SKM-1 (cell line): ENCODE data around the gene SEBOX.
A peak's percentile ranks its signal among the peaks of the same experiment; 100 is the strongest.
"Not testable (repeated sequence)": the region's sequence is repeated elsewhere in the genome, so short reads cannot be mapped to it uniquely, and the experiment has no call there.

ENCODE experiments used
- DNase-seq: peaks from one replicate; lab custom pipeline; 2025; ENCODE audit not compliant: unreplicated experiment; lab: John Stamatoyannopoulos, UW

Gene SEBOX

GRCh38 chr17:28342313-28342712 is 22.7 kb downstream of the SEBOX start:
- DNase-seq, result no peak

GRCh38 chr17:28341516-28341915 is 23.5 kb downstream of the SEBOX start:
- DNase-seq, result no peak

GRCh38 chr17:28340374-28340773 is 24.6 kb downstream of the SEBOX start:
- no peak for DNase-seq

GRCh38 chr17:28339431-28339830 is 25.6 kb downstream of the SEBOX start:
- no peak for DNase-seq

- DNase-seq, result not testable (repeated sequence)
These were observed 26.2 kb downstream of the SEBOX start for GRCh38 chr17:28338769-28339212.

DNA sequence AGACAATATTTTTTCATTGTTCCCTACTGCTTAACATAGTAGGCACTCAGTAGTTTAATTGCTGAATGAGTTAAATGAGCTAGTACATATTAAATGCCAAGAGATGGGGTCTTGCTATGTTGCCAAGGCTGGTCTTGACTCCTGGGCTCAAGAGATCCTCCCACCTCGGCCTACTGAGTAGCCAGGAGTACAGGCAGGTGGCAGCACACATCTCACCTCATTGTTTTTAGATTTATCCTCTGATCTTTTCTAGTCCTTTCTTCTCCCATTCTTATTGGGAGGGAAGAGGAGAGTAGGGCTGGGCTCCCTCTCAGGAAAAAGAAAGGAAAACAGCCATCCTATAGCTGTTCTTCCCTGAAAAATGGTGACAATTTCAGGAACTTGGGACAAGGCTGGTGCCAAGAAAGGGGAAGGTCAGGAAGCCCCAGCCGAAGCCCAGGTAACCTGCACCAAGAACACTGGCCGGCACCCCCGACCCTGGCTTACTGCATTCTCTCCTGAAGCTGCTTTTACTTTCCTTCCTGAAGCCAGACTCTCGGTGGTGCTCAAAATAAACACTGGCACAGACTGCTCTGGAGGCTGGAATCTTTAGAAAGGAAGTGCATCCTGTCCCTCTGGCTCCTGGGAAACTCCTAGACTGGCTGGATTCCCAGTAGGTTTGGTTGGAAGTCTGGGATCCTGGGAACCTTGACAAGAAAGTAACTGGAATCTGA is 26.8 kb downstream of the SEBOX start:
- DNase-seq, result no peak

DNA sequence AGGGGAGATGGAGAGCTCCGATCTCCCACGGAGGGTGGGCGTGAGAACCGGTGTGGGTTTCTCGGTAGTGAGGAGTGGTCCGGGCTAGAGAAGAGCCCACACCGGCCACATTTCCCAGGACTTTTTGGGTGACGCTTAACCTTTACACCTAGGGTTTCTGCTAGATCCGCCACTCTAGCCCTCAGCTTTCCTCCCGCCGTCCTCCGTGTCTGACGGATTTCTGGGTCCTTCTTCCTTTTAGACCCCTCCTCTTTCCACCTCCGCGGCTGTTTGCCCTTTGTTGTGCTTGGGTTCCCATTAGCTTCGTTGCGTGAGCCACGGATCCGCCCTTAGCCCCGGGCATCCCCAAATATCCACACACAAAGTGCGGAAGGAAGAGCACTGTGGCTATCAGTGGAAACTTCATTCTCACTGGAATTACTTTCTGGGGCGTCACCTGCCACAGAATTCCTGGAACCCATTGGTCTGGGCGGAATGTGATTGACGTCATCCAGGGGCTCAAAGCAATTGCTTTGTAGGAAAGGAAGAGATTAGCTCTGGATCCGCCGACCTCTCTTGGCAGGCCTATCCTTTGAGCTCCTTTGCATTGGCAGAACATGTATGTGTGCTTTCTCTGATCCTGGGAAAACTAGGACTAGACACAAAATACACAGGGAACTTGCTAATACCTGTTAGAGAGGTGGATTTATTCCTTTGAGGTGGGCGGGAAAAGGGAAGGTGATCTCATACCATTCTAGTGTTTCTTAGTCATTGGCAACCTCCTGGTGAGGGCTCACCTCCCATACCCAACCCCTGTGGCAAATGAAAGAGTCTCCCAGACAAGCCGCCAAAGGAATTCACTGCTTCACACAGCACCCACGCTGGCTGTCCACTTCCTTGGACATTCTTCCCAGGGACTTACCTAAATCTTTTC is 28.8 kb downstream of the SEBOX start:
- DNase-seq, result no peak

GRCh38 chr17:28335201-28335958 is 29.6 kb downstream of the SEBOX start, which contains the start of the genes IFT20 and TNFAIP1:
Gene IFT20 (minus strand): TSS chr17:28335472. CDS start chr17:28331985, 3,487 bp downstream.
Gene TNFAIP1 (plus strand): TSS chr17:28335761. CDS start chr17:28339522, 3,761 bp downstream.
- peak; percentile 96 for DNase-seq

DNA sequence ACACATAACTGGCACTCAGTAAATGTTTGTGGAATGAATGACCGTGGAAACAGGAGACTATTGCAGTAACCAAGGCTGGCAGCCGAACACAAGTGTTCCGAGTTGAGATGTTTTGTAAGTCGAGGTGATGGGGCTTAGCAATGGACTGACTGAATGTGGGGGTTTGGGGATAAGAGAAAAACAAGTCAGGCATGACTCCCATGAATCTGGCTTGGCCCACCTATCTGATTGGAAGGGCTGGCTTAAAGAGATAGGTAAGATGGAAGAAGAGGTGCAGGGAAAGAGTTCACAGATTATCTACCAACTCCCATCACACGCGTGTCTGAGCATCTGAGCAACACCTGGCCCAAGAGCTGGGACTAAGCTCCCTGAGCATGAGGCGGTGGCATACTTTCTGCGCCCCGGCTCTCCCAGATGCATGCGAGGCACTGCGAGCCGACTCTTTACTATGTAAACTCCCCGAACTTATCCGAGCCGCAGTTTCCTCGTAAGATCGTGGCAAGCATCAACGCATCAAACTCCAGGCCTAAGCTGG is 30.3 kb downstream of the SEBOX start:
- no peak for DNase-seq

DNA sequence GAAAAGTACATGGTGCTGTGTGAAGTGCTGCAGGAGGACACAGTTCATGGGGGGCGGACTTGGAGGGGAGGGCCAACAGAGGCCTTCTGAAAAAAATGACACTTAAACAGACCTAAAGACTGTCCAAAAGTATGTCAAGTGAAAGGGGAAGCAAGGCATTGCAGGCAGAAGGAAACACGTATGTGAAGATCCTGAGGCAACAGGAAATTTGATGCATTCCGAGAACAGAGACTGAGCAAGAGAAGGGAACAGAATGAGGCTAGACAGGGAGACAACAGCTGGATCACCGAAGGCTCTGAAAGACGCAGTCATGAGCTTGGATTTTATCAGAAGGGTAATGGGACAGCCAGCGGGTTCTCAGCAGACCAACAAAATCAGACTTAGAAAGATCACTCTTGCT is 30.8 kb downstream of the SEBOX start:
- no peak for DNase-seq

DNA sequence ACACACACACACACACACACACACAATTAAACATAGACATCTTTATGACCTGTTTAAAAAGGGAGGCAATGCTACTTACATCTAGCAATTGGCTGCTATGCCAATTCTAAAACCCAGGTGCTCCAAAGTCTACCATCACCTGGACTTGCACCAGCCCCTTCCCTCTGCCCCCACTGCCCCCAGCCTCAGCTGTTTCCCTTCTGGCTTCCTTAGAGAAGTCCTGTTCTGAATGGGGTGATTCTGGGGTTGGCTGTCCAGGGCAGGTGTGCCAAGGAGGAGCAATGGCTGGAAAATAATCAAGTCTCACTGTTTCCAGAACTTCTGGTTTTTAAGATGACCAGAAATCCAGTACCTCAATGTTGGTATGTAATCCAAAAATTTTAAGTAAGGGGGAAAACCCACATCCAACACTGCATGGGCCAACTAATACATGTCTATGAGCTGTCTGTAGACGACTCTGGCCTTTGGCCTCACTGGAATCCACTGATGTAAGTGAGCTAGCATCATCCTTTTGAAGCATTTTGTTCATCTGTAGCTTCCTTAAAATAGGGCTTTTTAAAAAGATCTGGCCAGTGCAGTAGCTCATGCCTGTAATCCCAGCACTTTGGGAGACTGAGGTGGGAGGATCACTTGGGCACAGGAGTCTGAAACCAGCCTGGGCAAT is 31.8 kb downstream of the SEBOX start:
- DNase-seq, result no peak

DNA sequence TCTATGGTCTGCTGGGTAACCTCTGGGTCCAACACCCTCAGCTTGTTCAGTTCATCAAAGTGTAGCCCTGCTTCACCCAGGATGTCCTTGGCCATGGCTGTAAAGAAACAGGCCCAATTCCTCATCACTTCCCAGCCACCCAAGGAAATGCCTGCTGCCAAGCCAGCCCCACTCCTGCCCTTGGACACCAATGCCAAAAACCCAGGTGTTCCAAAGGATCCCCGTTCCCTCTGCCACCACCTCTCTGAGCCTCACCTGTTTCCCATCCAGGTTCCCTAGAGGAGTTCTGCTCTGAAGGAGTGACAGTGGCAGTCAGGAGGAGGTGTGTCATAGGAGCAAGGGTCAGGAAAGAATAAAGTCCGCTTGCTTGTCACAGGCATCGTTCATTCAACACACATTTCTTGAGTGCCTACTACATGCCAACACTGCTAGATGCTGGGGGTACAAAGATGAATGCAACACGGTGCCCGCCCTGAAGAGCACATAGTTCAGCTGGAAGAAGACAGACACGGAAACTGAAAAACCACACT is 33.0 kb downstream of the SEBOX start:
- DNase-seq, result no peak

DNA sequence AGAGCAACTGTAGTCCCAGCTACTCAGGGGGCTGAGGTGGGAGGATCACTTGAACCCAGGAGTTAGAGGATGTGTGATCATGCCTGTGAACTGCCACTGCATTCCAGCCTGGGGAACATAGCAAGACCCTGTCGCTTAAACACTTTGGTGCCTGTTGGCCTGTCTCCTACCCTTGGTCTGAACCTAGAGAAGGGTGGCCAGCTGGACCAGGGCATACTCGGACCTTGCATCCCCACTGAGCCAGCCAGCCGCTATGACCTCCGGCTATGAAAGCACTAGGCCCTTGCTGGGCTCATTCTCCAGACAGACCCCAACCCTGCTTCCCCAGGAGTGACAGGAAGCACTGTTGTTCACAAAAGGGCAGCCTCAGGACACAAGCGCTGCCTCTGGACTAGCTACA is 34.3 kb downstream of the SEBOX start:
- no peak for DNase-seq

GRCh38 chr17:28328325-28328724 is 36.7 kb downstream of the SEBOX start:
- DNase-seq, result no peak

DNA sequence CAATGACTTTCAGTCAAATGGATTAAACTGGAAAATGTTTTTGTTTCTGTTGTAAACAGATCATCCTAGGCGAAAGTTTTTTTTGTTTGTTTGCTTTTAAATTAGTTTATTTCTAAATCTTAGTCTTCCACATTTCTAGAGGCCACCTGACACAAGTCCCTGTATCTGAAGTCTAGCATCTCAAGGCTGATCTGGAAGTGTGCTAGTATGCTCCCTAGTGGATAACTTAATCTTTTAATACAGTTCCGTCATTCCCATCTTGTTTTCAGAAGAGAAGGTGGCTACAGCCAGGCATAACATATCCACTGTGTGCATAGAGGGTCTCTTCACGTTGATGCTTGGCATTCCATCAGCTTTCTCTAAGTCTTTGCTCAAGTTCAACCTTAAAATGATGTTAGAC is 37.3 kb downstream of the SEBOX start:
- DNase-seq, result no peak

DNA sequence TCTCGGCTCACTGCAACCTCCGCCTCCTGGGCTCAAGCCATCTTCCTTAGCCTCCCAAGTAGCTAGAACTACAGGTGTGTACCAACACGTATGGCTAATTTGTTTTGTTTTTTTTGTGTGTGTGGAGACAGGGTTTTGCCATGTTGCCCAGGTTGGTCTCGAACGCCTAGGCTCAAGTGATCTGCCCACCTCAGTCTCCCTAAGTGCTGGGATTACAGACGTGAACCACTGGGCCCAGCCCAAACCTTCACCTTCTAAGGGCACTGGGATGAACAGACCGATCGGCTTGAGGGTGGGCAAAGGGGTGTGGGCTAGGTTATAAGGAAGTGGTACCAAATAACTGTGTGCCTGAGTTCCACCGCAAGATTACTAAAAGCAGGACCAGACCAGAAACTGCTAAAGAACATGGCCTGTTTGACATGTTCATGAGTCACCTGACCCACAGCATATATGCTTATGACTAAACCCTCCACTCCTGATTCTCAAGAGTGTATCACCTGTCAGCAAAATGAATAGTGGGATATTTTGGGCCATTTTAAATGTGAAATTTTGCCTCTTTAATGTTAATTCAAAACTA is 37.9 kb downstream of the SEBOX start:
- DNase-seq, result no peak

- no peak for DNase-seq
These were observed 38.9 kb downstream of the SEBOX start for GRCh38 chr17:28326114-28326513.

- DNase-seq, result no peak
These were observed 39.8 kb downstream of the SEBOX start for GRCh38 chr17:28325211-28325610.

GRCh38 chr17:28324781-28325180 is 40.2 kb downstream of the SEBOX start:
- no peak for DNase-seq

GRCh38 chr17:28324267-28324745 is 40.7 kb downstream of the SEBOX start:
- DNase-seq, result no peak
